ENCODE measurements around the gene PHYHIPL. TPM values are rescaled to one million over a fixed set of nuclear protein-coding genes. Genes with fewer than 3 reads are reported as not detected.

PHYHIPL gene
- total RNA-seq, 4 donors from 2014 or later = 0.11 to 0.29 (median 0.13) TPM; not detected in 1

GRCh38 chr10:59270492-59270891 lies 94.0 kb downstream of the PHYHIPL start:
- H3K36me3 ChIP-seq = peaks cover 0 to 8% of the 10 kb centered on the region in 2 donors
- H3K9me3 ChIP-seq = no peaks in the 10 kb centered on the region
- H3K27me3 ChIP-seq = no peaks in the 10 kb centered on the region
- no peak for DNase-seq
- H3K4me1 ChIP-seq = no peaks in the 10 kb centered on the region
- H3K4me3 ChIP-seq (replicated peaks in 1 of 3) = no peak overlapping the region
- TF ChIP-seq CTCF (IDR thresholded peaks at IDR 0.05) (no peak), POLR2A (IDR thresholded peaks at IDR 0.05) (no peak)
- intact Hi-C loops (cut with DNase I) = no loop called here
- WGBS, 2 donors = 89 to 90% methylated on average over 3 of the region's 3 CpGs
- no peak overlapping the region for H3K27ac ChIP-seq

- WGBS, 2 donors = 61 to 68% methylated on average over 4 of the region's 4 CpGs
- Histone ChIP-seq H3K4me1 (no peaks in the 10 kb centered on the region), H3K9me3 (no peaks in the 10 kb centered on the region), H3K27ac (no peak overlapping the region), H3K36me3 (peaks cover 0 to 8% of the 10 kb centered on the region in 2 donors), H3K4me3 (replicated peaks in 1 of 3) (no peak overlapping the region), H3K27me3 (no peaks in the 10 kb centered on the region)
- intact Hi-C loops (cut with DNase I) = no loop called here
- DNase-seq = no peak
- TF ChIP-seq POLR2A (IDR thresholded peaks at IDR 0.05) (no peak), CTCF (IDR thresholded peaks at IDR 0.05) (no peak)
Observed at GRCh38 chr10:59271160-59271559, 94.7 kb downstream of the PHYHIPL start.

- no peak overlapping the region for H3K27ac ChIP-seq
- no peak for DNase-seq
- H3K9me3 ChIP-seq = no peaks in the 10 kb centered on the region
- H3K4me3 ChIP-seq (replicated peaks in 1 of 3) = no peak overlapping the region
- H3K4me1 ChIP-seq = no peaks in the 10 kb centered on the region
- no peaks in the 10 kb centered on the region for H3K27me3 ChIP-seq
- peaks cover 0 to 8% of the 10 kb centered on the region in 2 donors for H3K36me3 ChIP-seq
- TF ChIP-seq POLR2A (IDR thresholded peaks at IDR 0.05) = no peak
- TF ChIP-seq CTCF (IDR thresholded peaks at IDR 0.05) = no peak
- intact Hi-C loops (cut with DNase I) = no loop called here
Observed at GRCh38 chr10:59272061-59272460, 95.6 kb downstream of the PHYHIPL start.

GRCh38 chr10:59273445-59273844 lies 97.0 kb downstream of the PHYHIPL start:
- DNase-seq = no peak
- Histone ChIP-seq H3K4me1 (no peaks in the 10 kb centered on the region), H3K36me3 (no peaks in the 10 kb centered on the region), H3K27ac (no peak overlapping the region), H3K9me3 (no peaks in the 10 kb centered on the region), H3K4me3 (replicated peaks in 1 of 3) (no peak overlapping the region), H3K27me3 (no peaks in the 10 kb centered on the region)
- no peak for TF ChIP-seq POLR2A (IDR thresholded peaks at IDR 0.05)
- no peak for TF ChIP-seq CTCF (IDR thresholded peaks at IDR 0.05)
- intact Hi-C loops (cut with DNase I) = no loop called here
- WGBS, 2 donors = 95 to 96% methylated on average over 1 of the region's 1 CpG

GRCh38 chr10:59276133-59276532 lies 99.7 kb downstream of the PHYHIPL start:
- no peak for DNase-seq
- no peak overlapping the region for H3K27ac ChIP-seq
- no peaks in the 10 kb centered on the region for H3K36me3 ChIP-seq
- no peak overlapping the region for H3K4me3 ChIP-seq (replicated peaks in 1 of 3)
- TF ChIP-seq POLR2A (IDR thresholded peaks at IDR 0.05) (no peak), CTCF (IDR thresholded peaks at IDR 0.05) (no peak)
- H3K9me3 ChIP-seq = no peaks in the 10 kb centered on the region
- intact Hi-C loops (cut with DNase I) = no loop called here
- H3K27me3 ChIP-seq = no peaks in the 10 kb centered on the region
- H3K4me1 ChIP-seq = peaks cover 0 to 5% of the 10 kb centered on the region in 2 donors

Data from thyroid gland (tissue), 4 donors.